HepG2 (cell line): ENCODE measurements around the gene HTR2A. TPM values are rescaled to one million over a fixed set of nuclear protein-coding genes. Genes with fewer than 3 reads are reported as not detected.

Experiments
- ATAC-seq: fragments of 200-7000 bp; cut with Tn5 transposase; 3 replicates; pipeline ENCODE4 v1.9.1; 2020; ENCODE audit warnings: mild to moderate bottlenecking, moderate library complexity
- BruUV-seq: library from RNA; stranded (reverse); fragments of 400-500 nt; replicated peaks from 2 replicates; lab custom pipeline; 2021; lab: Mats Ljungman, UMichigan
- CTCF ChIA-PET: fragments of 300-600 bp; formaldehyde crosslinking; extraction: SDS; loops from one replicate; lab custom pipeline; 2021; ENCODE audit warnings: low total read pairs, inconsistent platforms, low intra/inter-chr PET ratio; lab: Yijun Ruan, JAX
- POLR2A ChIA-PET: fragments of 350-600 bp; sonication (Branson Sonifier 250); formaldehyde crosslinking; loops from one replicate; lab custom pipeline; 2020; ENCODE audit warnings: antibody characterized with exemption, inconsistent platforms; lab: Yijun Ruan, JAX
- DNase-seq: peaks from one replicate; pipeline ENCODE4 v3.0.0-alpha.2; 2015; ENCODE audit warnings: low spot score
- FAIRE-seq: peaks from 3 replicates; lab custom pipeline; 2011; peaks lifted over from hg19 to GRCh38; lab: Jason Lieb, UNC
- H2AFZ ChIP-seq: one replicate; pipeline ENCODE4 v1.6.1; 2011; ENCODE audit warnings: low read length, inconsistent platforms
- H3K27ac ChIP-seq: fragments of 300-600 bp; 3 replicates; pipeline ENCODE4 v1.8.0; 2011; ENCODE audit warnings: mixed run types, mild to moderate bottlenecking, mixed read lengths, low read length, inconsistent platforms; ENCODE audit not compliant: insufficient read depth; ENCODE audit errors: extremely low read length
- H3K27me3 ChIP-seq, 2 experiments: fragments of 200-600 bp in 1 of 2; 2 replicates in 1 of 2; 3 replicates in 1 of 2; pipeline versions ENCODE4 v1.6.0 to v1.8.0; 2011; ENCODE audit warnings: low read length in 2 of 2, mild to moderate bottlenecking in 2 of 2, moderate library complexity in 2 of 2, inconsistent platforms in 1 of 2; ENCODE audit not compliant: insufficient read depth in 2 of 2, control insufficient read depth in 1 of 2
- H3K36me3 ChIP-seq, 2 experiments: fragments of 200-600 bp in 1 of 2; replicated peaks in 1 of 2; 2 replicates in 1 of 2; 3 replicates in 1 of 2; pipeline versions ENCODE4 v1.5.1 to v1.8.0; 2011; ENCODE audit warnings: low read length in 2 of 2, inconsistent platforms in 1 of 2; ENCODE audit not compliant: insufficient read depth in 2 of 2, control insufficient read depth in 1 of 2
- H3K4me1 ChIP-seq: 2 replicates; pipeline ENCODE4 v1.5.1; 2012; ENCODE audit warnings: low read length, inconsistent platforms; ENCODE audit not compliant: insufficient read depth
- H3K4me2 ChIP-seq: 2 replicates; pipeline ENCODE4 v1.6.0; 2011; ENCODE audit warnings: low read depth, low read length, inconsistent platforms
- H3K4me3 ChIP-seq, 3 experiments: fragments of 200-600 bp in 1 of 3; sonication (generic), shearing (Covaris generic) in 1 of 3; replicated peaks in 1 of 3; 2 replicates each; pipeline ENCODE4 v1.5.1; 2011 to 2016; ENCODE audit warnings: low read length in 3 of 3, inconsistent platforms in 2 of 3, low read depth in 2 of 3, mild to moderate bottlenecking in 2 of 3, control low read depth in 1 of 3, mixed read lengths in 1 of 3; ENCODE audit not compliant: insufficient read depth in 1 of 3
- H3K79me2 ChIP-seq: one replicate; pipeline ENCODE4 v1.6.1; 2011; ENCODE audit warnings: low read length, inconsistent platforms; ENCODE audit not compliant: insufficient read depth
- H3K9ac ChIP-seq: 2 replicates; pipeline ENCODE4 v1.6.0; 2011; ENCODE audit warnings: mild to moderate bottlenecking, low read depth, low read length, inconsistent platforms; ENCODE audit not compliant: insufficient read depth
- H3K9me3 ChIP-seq: 2 replicates; pipeline ENCODE4 v1.5.1; 2012; ENCODE audit warnings: mild to moderate bottlenecking, low read length
- H4K20me1 ChIP-seq: 2 replicates; pipeline ENCODE4 v1.6.0; 2011; ENCODE audit warnings: inconsistent platforms, mild to moderate bottlenecking, low read length, moderate library complexity; ENCODE audit not compliant: insufficient read depth
- ARNT2 ChIP-seq: sonication (generic); formaldehyde crosslinking; IDR thresholded peaks from 2 replicates; pipeline ENCODE4 v1.8.0; 2022; ENCODE audit warnings: mild to moderate bottlenecking, low read depth, missing genetic modification reagents, moderate library complexity
- CHD4 ChIP-seq: fragments of 200-600 bp; sonication (generic); IDR thresholded peaks from 2 replicates; pipeline ENCODE4 v1.7.0; 2017; ENCODE audit warnings: mild to moderate bottlenecking, low read length, borderline replicate concordance
- KAT7 ChIP-seq: IDR thresholded peaks from 2 replicates; pipeline ENCODE4 v1.6.1; 2018; ENCODE audit warnings: borderline replicate concordance, missing compliant biosample characterization
- KLF6 ChIP-seq: IDR thresholded peaks from 2 replicates; pipeline ENCODE4 v1.8.0; 2016; ENCODE audit warnings: missing biosample characterization, missing genetic modification reagents
- MAFF ChIP-seq: IDR thresholded peaks from 2 replicates; pipeline ENCODE4 v1.6.1; 2011; ENCODE audit warnings: low read depth, low read length, improper control_type of control experiment
- MXD4 ChIP-seq: IDR thresholded peaks from 2 replicates; pipeline ENCODE4 v1.6.1; 2016; ENCODE audit warnings: mild to moderate bottlenecking, missing biosample characterization, missing genetic modification reagents
- POLR2AphosphoS5 ChIP-seq: IDR thresholded peaks from 2 replicates; pipeline ENCODE4 v1.6.1; 2012; ENCODE audit warnings: low read depth, low read length
- RARG ChIP-seq: sonication (generic); formaldehyde crosslinking; IDR thresholded peaks from 2 replicates; pipeline ENCODE4 v1.4.0; 2020; ENCODE audit warnings: low read depth, mild to moderate bottlenecking, missing genetic modification reagents
- RBM22 ChIP-seq: fragments of 200-400 bp; formaldehyde crosslinking; optimal IDR thresholded peaks from 2 replicates; pipeline ENCODE3; 2017; ENCODE audit warnings: mild to moderate bottlenecking, low read length, moderate library complexity
- TEAD3 ChIP-seq: optimal IDR thresholded peaks from 2 replicates; pipeline ENCODE3; 2016; ENCODE audit warnings: borderline replicate concordance
- ZNF101 ChIP-seq: sonication (generic); formaldehyde crosslinking; IDR thresholded peaks from 2 replicates; pipeline ENCODE4 v1.4.0; 2020; ENCODE audit warnings: mild to moderate bottlenecking, low read depth, missing genetic modification reagents, borderline replicate concordance
- ZNF496 ChIP-seq: sonication (generic); formaldehyde crosslinking; IDR thresholded peaks from 2 replicates; pipeline ENCODE4 v1.8.1; 2023; ENCODE audit warnings: mild to moderate bottlenecking, moderate library complexity, missing genetic modification reagents; ENCODE audit not compliant: insufficient replicate concordance
- in situ Hi-C: cut with HindIII; loops from 2 replicates; pipeline ENCODE4 v1.10.0; 2017; ENCODE audit warnings: low pct_unique_long_range_greater_than_20kb; ENCODE audit not compliant: extremely low pct_ligation_motif_present
- intact Hi-C: fragments of 100-400 bp; cut with micrococcal nuclease; formaldehyde crosslinking; loops from one replicate; pipeline ENCODE4 v1.10.0; 2022; ENCODE audit not compliant: unreplicated experiment
- polyA plus RNA-seq, 8 experiments: library from polyadenylated mRNA; depleted of rRNA in 3 of 8; stranded (reverse) in 7 of 8; unstranded in 1 of 8; fragments of >200 nt; fragmentation: Illumina TruSeq in 4 of 8; extraction: Trizol in 4 of 8; gene quantifications; 2 replicates each; pipeline versions ENCODE4 v1.2.1 to v1.2.3, GENCODE V29; 2011 to 2016; ENCODE audit warnings: low read depth in 4 of 8, missing spikeins in 1 of 8, mixed read lengths in 1 of 8; ENCODE audit not compliant: insufficient read depth in 1 of 8
- total RNA-seq, 5 experiments: library from RNA; depleted of rRNA; stranded (reverse); fragments of >200 nt; fragmentation: Illumina TruSeq; extraction: Trizol; gene quantifications; 2 replicates each; pipeline ENCODE4 v1.2.3, GENCODE V29; 2016; ENCODE audit warnings: low read depth in 1 of 5
- TF ChIP-seq, protein P1 (sequence below): sonication (generic); formaldehyde crosslinking; IDR thresholded peaks from 2 replicates; pipeline ENCODE4 v1.8.1; 2022; ENCODE audit warnings: low read depth, mild to moderate bottlenecking, missing genetic modification reagents
- TF ChIP-seq, protein P2 (sequence below): sonication (generic); formaldehyde crosslinking; IDR thresholded peaks from 2 replicates; pipeline ENCODE4 v1.5.1; 2020; ENCODE audit warnings: missing genetic modification reagents, mild to moderate bottlenecking, borderline replicate concordance
- TF ChIP-seq, protein P3 (sequence below): sonication (generic); formaldehyde crosslinking; IDR thresholded peaks from 2 replicates; pipeline ENCODE4 v1.4.0; 2020; ENCODE audit warnings: missing genetic modification reagents

Gene HTR2A
- total and polyA plus RNA-seq, 2 of the 13 experiments (the other 11 are each of a cell fraction or from before 2014, with no cell fraction given): not detected

DNA sequence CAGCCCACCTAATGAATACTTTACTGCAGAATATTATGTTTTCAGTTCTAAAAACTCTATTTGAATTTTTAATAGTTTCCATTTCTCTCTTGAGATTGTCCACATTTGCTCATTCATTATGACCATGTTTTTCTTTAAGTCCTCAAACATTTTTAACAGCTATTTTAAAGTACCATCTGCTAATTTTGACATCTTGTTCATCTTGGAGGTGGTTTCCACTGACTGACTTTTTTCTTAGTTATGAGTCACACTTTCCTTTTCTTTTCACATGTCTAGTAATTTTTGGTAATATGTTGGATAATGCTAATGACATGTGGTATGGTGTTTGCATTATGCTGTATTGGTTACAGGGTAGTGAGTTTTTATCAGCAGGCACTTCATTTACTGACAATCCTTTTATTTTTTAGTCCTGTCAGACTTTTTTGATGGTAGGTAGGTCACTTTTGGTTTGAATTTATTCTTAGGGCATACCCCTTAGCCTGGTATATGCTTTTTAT is 84.5 kb downstream of the HTR2A start:
- H4K20me1 ChIP-seq: no peaks in the 10 kb centered on the region

More for the DNA sequence above, 84.5 kb downstream of the HTR2A start:
- no peak for TF ChIP-seq ZNF496 (CRISPR knock-in tag)
- TF ChIP-seq RBM22: no peak
- no peak for TF ChIP-seq MAFF
- TF ChIP-seq, protein P1, sequence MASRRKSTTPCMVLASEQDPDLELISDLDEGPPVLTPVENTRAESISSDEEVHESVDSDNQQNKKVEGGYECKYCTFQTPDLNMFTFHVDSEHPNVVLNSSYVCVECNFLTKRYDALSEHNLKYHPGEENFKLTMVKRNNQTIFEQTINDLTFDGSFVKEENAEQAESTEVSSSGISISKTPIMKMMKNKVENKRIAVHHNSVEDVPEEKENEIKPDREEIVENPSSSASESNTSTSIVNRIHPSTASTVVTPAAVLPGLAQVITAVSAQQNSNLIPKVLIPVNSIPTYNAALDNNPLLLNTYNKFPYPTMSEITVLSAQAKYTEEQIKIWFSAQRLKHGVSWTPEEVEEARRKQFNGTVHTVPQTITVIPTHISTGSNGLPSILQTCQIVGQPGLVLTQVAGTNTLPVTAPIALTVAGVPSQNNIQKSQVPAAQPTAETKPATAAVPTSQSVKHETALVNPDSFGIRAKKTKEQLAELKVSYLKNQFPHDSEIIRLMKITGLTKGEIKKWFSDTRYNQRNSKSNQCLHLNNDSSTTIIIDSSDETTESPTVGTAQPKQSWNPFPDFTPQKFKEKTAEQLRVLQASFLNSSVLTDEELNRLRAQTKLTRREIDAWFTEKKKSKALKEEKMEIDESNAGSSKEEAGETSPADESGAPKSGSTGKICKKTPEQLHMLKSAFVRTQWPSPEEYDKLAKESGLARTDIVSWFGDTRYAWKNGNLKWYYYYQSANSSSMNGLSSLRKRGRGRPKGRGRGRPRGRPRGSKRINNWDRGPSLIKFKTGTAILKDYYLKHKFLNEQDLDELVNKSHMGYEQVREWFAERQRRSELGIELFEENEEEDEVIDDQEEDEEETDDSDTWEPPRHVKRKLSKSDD (CRISPR knock-in tag): no peak
- TF ChIP-seq MXD4 (CRISPR knock-in tag): no peak
- TF ChIP-seq TEAD3 (CRISPR knock-in tag): no peak
- TF ChIP-seq RARG (CRISPR knock-in tag): no peak
- TF ChIP-seq, protein P2, sequence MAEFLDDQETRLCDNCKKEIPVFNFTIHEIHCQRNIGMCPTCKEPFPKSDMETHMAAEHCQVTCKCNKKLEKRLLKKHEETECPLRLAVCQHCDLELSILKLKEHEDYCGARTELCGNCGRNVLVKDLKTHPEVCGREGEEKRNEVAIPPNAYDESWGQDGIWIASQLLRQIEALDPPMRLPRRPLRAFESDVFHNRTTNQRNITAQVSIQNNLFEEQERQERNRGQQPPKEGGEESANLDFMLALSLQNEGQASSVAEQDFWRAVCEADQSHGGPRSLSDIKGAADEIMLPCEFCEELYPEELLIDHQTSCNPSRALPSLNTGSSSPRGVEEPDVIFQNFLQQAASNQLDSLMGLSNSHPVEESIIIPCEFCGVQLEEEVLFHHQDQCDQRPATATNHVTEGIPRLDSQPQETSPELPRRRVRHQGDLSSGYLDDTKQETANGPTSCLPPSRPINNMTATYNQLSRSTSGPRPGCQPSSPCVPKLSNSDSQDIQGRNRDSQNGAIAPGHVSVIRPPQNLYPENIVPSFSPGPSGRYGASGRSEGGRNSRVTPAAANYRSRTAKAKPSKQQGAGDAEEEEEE (CRISPR knock-in tag): no peak
- TF ChIP-seq POLR2AphosphoS5: no peak
- TF ChIP-seq ARNT2: no peak
- TF ChIP-seq, protein P3, sequence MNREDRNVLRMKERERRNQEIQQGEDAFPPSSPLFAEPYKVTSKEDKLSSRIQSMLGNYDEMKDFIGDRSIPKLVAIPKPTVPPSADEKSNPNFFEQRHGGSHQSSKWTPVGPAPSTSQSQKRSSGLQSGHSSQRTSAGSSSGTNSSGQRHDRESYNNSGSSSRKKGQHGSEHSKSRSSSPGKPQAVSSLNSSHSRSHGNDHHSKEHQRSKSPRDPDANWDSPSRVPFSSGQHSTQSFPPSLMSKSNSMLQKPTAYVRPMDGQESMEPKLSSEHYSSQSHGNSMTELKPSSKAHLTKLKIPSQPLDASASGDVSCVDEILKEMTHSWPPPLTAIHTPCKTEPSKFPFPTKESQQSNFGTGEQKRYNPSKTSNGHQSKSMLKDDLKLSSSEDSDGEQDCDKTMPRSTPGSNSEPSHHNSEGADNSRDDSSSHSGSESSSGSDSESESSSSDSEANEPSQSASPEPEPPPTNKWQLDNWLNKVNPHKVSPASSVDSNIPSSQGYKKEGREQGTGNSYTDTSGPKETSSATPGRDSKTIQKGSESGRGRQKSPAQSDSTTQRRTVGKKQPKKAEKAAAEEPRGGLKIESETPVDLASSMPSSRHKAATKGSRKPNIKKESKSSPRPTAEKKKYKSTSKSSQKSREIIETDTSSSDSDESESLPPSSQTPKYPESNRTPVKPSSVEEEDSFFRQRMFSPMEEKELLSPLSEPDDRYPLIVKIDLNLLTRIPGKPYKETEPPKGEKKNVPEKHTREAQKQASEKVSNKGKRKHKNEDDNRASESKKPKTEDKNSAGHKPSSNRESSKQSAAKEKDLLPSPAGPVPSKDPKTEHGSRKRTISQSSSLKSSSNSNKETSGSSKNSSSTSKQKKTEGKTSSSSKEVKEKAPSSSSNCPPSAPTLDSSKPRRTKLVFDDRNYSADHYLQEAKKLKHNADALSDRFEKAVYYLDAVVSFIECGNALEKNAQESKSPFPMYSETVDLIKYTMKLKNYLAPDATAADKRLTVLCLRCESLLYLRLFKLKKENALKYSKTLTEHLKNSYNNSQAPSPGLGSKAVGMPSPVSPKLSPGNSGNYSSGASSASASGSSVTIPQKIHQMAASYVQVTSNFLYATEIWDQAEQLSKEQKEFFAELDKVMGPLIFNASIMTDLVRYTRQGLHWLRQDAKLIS (CRISPR knock-in tag): no peak
- no peak for TF ChIP-seq KAT7 (CRISPR knock-in tag)
- TF ChIP-seq ZNF101: no peak
- TF ChIP-seq CHD4: no peak
- no peak for TF ChIP-seq KLF6 (CRISPR knock-in tag)
- ATAC-seq (no peak), DNase-seq (no peak), FAIRE-seq (no peak)
- Histone ChIP-seq H3K4me2 (no peak overlapping the region), H3K4me3 (no peak overlapping the region), H3K27ac (no peak overlapping the region), H3K36me3 (no peaks in the 10 kb centered on the region), H3K79me2 (no peaks in the 10 kb centered on the region), H3K4me1 (no peaks in the 10 kb centered on the region), H2AFZ (no peak overlapping the region), H3K9ac (no peak overlapping the region), H3K27me3 (no peaks in the 10 kb centered on the region; a peak in 1 of 5 replicates), H3K9me3 (peaks cover 3% of the 10 kb centered on the region)
- intact Hi-C loops (no loop called here), in situ Hi-C loops (no loop called here)
- ChIA-PET POLR2A (no interaction called here), CTCF (no interaction called here)
- BruUV-seq: no TSS peak
